Endodermal cell (in vitro differentiated cells): ENCODE results near the gene PPP2R5C. TPM values are rescaled to one million over a fixed set of nuclear protein-coding genes. Genes with fewer than 3 reads are reported as not detected.

Experiments
- DNase-seq: peaks from one replicate; pipeline ENCODE4 v3.0.0-alpha.2; 2017
- H3K27ac ChIP-seq: 2 replicates; pipeline ENCODE4 v1.5.1; 2013; ENCODE audit warnings: mild to moderate bottlenecking, low read depth, low read length, moderate library complexity
- H3K27me3 ChIP-seq: 2 replicates; pipeline ENCODE4 v1.6.1; 2013; ENCODE audit warnings: mild to moderate bottlenecking, low read length, moderate library complexity; ENCODE audit not compliant: insufficient read depth, control insufficient read depth, poor library complexity, severe bottlenecking
- H3K36me3 ChIP-seq: 2 replicates; pipeline ENCODE4 v1.7.0; 2013; ENCODE audit warnings: mild to moderate bottlenecking, low read length, moderate library complexity; ENCODE audit not compliant: control insufficient read depth, insufficient read depth
- H3K4me1 ChIP-seq: one replicate; pipeline ENCODE4 v1.7.0; 2013; ENCODE audit warnings: low read length; ENCODE audit not compliant: control insufficient read depth, insufficient read depth
- H3K4me3 ChIP-seq: 2 replicates; pipeline ENCODE4 v1.5.1; 2013; ENCODE audit warnings: mild to moderate bottlenecking, low read length, moderate library complexity
- H3K9ac ChIP-seq: 2 replicates; pipeline ENCODE4 v1.6.1; 2013; ENCODE audit warnings: mild to moderate bottlenecking, low read length, moderate library complexity; ENCODE audit not compliant: poor library complexity, severe bottlenecking; ENCODE audit errors: extremely low read depth
- H3K9me3 ChIP-seq: 2 replicates; pipeline ENCODE4 v1.6.1; 2013; ENCODE audit warnings: mild to moderate bottlenecking, low read length, moderate library complexity; ENCODE audit not compliant: control insufficient read depth
- H3K27ac Mint-ChIP-seq: 2 replicates; pipeline ENCODE4 v1.8.0; 2020; ENCODE audit warnings: mixed read lengths
- H3K27me3 Mint-ChIP-seq: 2 replicates; pipeline ENCODE4 v1.8.0; 2021; ENCODE audit warnings: mild to moderate bottlenecking, mixed read lengths; ENCODE audit not compliant: insufficient read depth
- H3K36me3 Mint-ChIP-seq: 2 replicates; pipeline ENCODE4 v1.8.0; 2020; ENCODE audit warnings: low read depth, mixed read lengths
- H3K4me1 Mint-ChIP-seq: 2 replicates; pipeline ENCODE4 v1.8.0; 2020; ENCODE audit warnings: mixed read lengths
- H3K4me3 Mint-ChIP-seq: 2 replicates; pipeline ENCODE4 v1.8.0; 2020; ENCODE audit warnings: mild to moderate bottlenecking, moderate library complexity, mixed read lengths
- H3K9me3 Mint-ChIP-seq: 2 replicates; pipeline ENCODE4 v1.8.0; 2020; ENCODE audit warnings: mild to moderate bottlenecking, mixed read lengths
- CTCF ChIP-seq: fragments of 200-600 bp; sonication (generic); conservative IDR thresholded peaks from 2 replicates; pipeline ENCODE4 v1.5.0; 2021; ENCODE audit warnings: antibody characterized with exemption, mild to moderate bottlenecking
- WGBS, 2 experiments: methylation state at CpG; one replicate each; pipeline versions ENCODE4 v1.1.5 to v1.1.7; 2013; ENCODE audit warnings: missing lambda C conversion rate in 2 of 2, mixed read lengths in 1 of 2; ENCODE audit not compliant: insufficient coverage in 1 of 2, insufficient read length in 1 of 2; 5-methylcytosine and 5-hydroxymethylcytosine counted together
- total RNA-seq, 2 donors: library from RNA; stranded (reverse); fragmentation: NEBNext Ultra II Directional in 1 of 2; extraction: Animal tissue kit (Norgen Biotek cat#: 25700) in 1 of 2; gene quantifications; 2 replicates in 1 of 2; 3 replicates in 1 of 2; pipeline ENCODE4 v1.2.1, GENCODE V29; 2021

Gene PPP2R5C
- total RNA-seq, 2 donors from 2014 or later, result 116 to 117 TPM

- no peak overlapping the region for H3K27ac Mint-ChIP-seq
- Histone ChIP-seq H3K27me3 (peaks cover 7% of the 10 kb centered on the region), H3K36me3 (no peaks in the 10 kb centered on the region), H3K4me3 (no peak overlapping the region), H3K27ac (no peak overlapping the region), H3K9ac (no peak overlapping the region), H3K4me1 (peaks cover under 1% of the 10 kb centered on the region), H3K9me3 (peaks cover 16% of the 10 kb centered on the region)
- H3K4me1 Mint-ChIP-seq, result no peaks in the 10 kb centered on the region
- WGBS, 2 experiments, result 87 to 90% methylated on average over 1 to 4 of the region's 4 CpGs
- DNase-seq, result no peak
- no peak overlapping the region for H3K4me3 Mint-ChIP-seq
- TF ChIP-seq CTCF, result no peak
- peaks cover 61% of the 10 kb centered on the region for H3K27me3 Mint-ChIP-seq
- H3K36me3 Mint-ChIP-seq, result no peaks in the 10 kb centered on the region
- H3K9me3 Mint-ChIP-seq, result peaks cover 25% of the 10 kb centered on the region
Measured at GRCh38 chr14:101754893-101755292, 6.6 kb upstream of the PPP2R5C start.

DNA sequence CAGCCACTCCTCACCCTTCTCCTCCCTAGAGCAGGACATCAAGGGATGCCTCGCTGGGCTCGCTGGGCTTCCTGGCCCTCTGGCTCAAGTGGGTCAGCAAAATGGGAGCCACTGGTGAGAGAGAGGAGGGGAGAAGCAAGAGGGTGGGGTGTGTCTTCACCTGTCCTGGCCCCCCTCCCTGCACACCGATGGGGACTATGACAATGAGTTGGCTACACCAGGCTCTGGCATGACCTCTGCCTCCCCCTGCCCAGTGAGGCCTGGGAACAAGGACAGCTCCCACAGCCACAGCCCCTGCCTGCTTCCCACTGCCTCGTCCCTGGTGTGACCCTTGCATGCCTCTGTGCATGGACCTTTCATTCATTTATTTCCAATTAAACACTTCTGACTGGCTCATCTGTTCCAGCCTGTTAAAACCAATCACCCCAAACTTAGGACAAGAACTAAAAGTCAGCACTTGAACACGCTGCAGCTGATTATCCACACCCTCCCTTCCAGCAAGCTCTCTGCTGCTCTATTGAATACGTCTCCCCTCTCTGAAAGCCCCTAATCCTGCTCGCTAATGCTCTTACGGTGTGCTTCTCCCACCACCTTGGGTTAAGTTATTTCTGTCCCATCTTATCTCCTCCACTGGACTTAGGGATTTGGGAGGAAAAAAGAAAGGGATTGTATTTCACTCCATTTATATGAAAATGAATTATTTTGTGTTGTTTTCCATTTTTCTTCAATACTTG, 5.8 kb upstream of the PPP2R5C start:
- Histone ChIP-seq H3K27ac (no peak overlapping the region), H3K9me3 (peaks cover 8% of the 10 kb centered on the region), H3K36me3 (no peaks in the 10 kb centered on the region), H3K9ac (no peak overlapping the region), H3K27me3 (peaks cover 7% of the 10 kb centered on the region), H3K4me1 (peaks cover 3% of the 10 kb centered on the region), H3K4me3 (no peak overlapping the region)
- DNase-seq, result no peak
- no peak for TF ChIP-seq CTCF
- Mint-ChIP-seq H3K4me3 (no peak overlapping the region), H3K36me3 (no peaks in the 10 kb centered on the region), H3K27me3 (peaks cover 62% of the 10 kb centered on the region), H3K27ac (no peak overlapping the region), H3K4me1 (no peaks in the 10 kb centered on the region), H3K9me3 (peaks cover 20% of the 10 kb centered on the region)
- 92 to 100% methylated on average over 2 to 7 of the region's 8 CpGs for WGBS, 2 experiments

GRCh38 chr14:101757064-101757838, 4.3 kb upstream of the PPP2R5C start:
- peaks cover 6% of the 10 kb centered on the region for H3K9me3 ChIP-seq
- peaks cover 17% of the 10 kb centered on the region for H3K9me3 Mint-ChIP-seq
- no peaks in the 10 kb centered on the region for H3K36me3 Mint-ChIP-seq
- no peak for DNase-seq
- H3K27me3 Mint-ChIP-seq, result peaks cover 53% of the 10 kb centered on the region
- H3K27ac Mint-ChIP-seq, result no peak overlapping the region
- no peak overlapping the region for H3K9ac ChIP-seq
- no peak overlapping the region for H3K4me3 Mint-ChIP-seq
- peaks cover 3% of the 10 kb centered on the region for H3K4me1 ChIP-seq
- no peak for TF ChIP-seq CTCF
- H3K4me3 ChIP-seq, result no peak overlapping the region
- no peaks in the 10 kb centered on the region for H3K27me3 ChIP-seq
- H3K27ac ChIP-seq, result no peak overlapping the region
- no peaks in the 10 kb centered on the region for H3K4me1 Mint-ChIP-seq
- no peaks in the 10 kb centered on the region for H3K36me3 ChIP-seq
- 92 to 95% methylated on average over 12 to 14 of the region's 14 CpGs for WGBS, 2 experiments
